ENCODE data around the gene MAP2K7.

GRCh38 chr19:7874897-7875273 is 28.8 kb upstream of the MAP2K7 start:
- TF ChIP-seq CTCF (IDR thresholded peaks at IDR 0.05) (no peak), EP300 (IDR thresholded peaks at IDR 0.05) (no peak), POLR2AphosphoS5 (IDR thresholded peaks at IDR 0.05) (no peak)
